ENCODE data around the gene GOSR2.

GRCh38 chr17:46977348-46977747 lies 54.4 kb downstream of the GOSR2 start:
- TF ChIP-seq CTCF (conservative IDR thresholded peaks at IDR 0.05 in 1 of 2, IDR thresholded peaks at IDR 0.05 in 1 of 2; ENCODE audit: low read depth in 1 of 2, low read length in 2 of 2) (peak; percentile 12 to 28), EZH2 (IDR thresholded peaks at IDR 0.05; ENCODE audit: low read length, missing control alignments) (no peak)

All from fibroblast of lung (primary cell).